Effector memory CD4-positive, alpha-beta T cell (primary cell): ENCODE results near the gene ASPA.

Experiments
- DNase-seq, 3 donors: peaks; one replicate each; pipeline ENCODE4 v3.0.0-alpha.2; 2020
- H3K27ac ChIP-seq: 2 replicates; pipeline ENCODE4 v1.7.0; 2013; ENCODE audit warnings: mild to moderate bottlenecking, low read length, moderate library complexity; ENCODE audit not compliant: insufficient read depth, poor library complexity, severe bottlenecking
- H3K27me3 ChIP-seq: replicated peaks from 2 replicates; pipeline ENCODE4 v1.7.0; 2013; ENCODE audit warnings: mild to moderate bottlenecking, low read length; ENCODE audit not compliant: insufficient read depth, control insufficient read depth, poor library complexity, severe bottlenecking
- H3K36me3 ChIP-seq: 2 replicates; pipeline ENCODE4 v1.7.0; 2013; ENCODE audit warnings: mild to moderate bottlenecking, low read length, moderate library complexity; ENCODE audit not compliant: control insufficient read depth, insufficient read depth
- H3K4me1 ChIP-seq: 2 replicates; pipeline ENCODE4 v1.7.0; 2013; ENCODE audit warnings: low read length, mild to moderate bottlenecking; ENCODE audit not compliant: control insufficient read depth, insufficient read depth, poor library complexity, severe bottlenecking
- H3K4me3 ChIP-seq: 2 replicates; pipeline ENCODE4 v1.7.0; 2013; ENCODE audit warnings: low read length, low read depth, mild to moderate bottlenecking; ENCODE audit not compliant: insufficient read depth, poor library complexity, severe bottlenecking
- H3K9me3 ChIP-seq: 2 replicates; pipeline ENCODE4 v1.7.0; 2013; ENCODE audit warnings: mild to moderate bottlenecking, low read length, moderate library complexity; ENCODE audit not compliant: control insufficient read depth

The ASPA gene

DNA sequence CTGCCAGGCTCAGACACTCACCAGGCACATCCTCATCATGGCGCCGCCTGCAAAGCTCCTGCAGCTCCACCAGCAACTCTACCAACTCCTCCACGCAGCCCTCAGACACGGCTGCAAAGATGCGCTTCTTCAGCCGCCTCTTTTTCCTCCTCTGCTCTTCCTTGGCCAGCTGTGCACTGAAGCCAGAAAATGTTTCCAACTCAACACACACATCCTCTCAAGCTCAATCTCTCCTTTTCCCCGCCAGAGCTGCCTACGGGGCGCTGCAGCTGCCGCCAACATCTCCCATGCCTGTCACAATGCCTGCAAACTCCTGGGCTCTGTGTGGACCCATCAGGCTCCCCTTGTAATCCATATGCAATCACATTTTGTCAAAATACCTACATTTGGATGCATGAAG, 67.7 kb downstream of the ASPA start:
- DNase-seq: no peak
- Histone ChIP-seq H3K27ac (no peak overlapping the region), H3K4me1 (no peaks in the 10 kb centered on the region), H3K4me3 (no peak overlapping the region), H3K9me3 (no peaks in the 10 kb centered on the region), H3K36me3 (no peaks in the 10 kb centered on the region), H3K27me3 (no peaks in the 10 kb centered on the region)

DNA sequence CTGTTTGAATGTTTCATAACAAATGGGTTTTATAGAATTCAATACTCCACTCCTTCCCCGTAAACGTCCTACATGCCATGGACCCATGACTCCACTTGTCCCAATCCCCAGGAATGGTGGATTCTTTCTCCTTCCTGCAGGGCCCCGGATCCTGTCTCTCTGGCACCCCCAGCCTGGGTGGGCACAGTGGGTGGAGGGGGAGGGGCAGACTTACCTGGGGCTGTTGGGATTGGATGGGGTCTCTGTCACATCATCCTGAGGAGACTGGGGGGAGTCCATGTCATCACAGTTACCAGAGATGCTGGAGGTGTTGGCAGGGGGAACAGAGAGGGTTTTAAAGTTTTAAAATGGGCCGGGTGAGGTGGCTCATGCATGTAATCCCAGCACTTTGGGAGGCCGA, 68.6 kb downstream of the ASPA start:
- H3K9me3 ChIP-seq: no peaks in the 10 kb centered on the region
- no peaks in the 10 kb centered on the region for H3K27me3 ChIP-seq
- no peaks in the 10 kb centered on the region for H3K36me3 ChIP-seq
- H3K27ac ChIP-seq: no peak overlapping the region
- H3K4me1 ChIP-seq: no peaks in the 10 kb centered on the region
- no peak for DNase-seq
- H3K4me3 ChIP-seq: no peak overlapping the region

DNA sequence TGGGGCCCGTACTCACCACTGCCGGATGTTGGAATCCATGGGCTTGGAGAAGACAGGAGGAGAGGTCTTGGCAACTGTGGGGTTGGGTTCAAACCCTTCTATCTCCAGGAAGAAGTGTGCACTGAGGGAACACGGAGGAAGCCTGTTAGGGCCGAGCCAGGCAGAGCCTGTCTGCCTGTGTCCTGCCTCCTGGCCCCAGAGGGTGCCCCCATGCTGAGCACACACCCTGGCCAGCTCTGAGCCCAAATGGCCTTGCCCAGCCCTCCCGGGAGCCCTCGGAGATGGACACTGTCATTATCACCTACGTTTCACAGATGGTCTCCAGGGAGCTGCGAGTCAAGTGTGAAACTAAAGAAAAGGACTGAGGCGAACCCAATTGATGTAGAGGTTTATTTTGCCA, 69.4 kb downstream of the ASPA start:
- no peak overlapping the region for H3K4me3 ChIP-seq
- H3K36me3 ChIP-seq: no peaks in the 10 kb centered on the region
- H3K27me3 ChIP-seq: no peaks in the 10 kb centered on the region
- DNase-seq: no peak
- no peaks in the 10 kb centered on the region for H3K9me3 ChIP-seq
- H3K27ac ChIP-seq: no peak overlapping the region
- H3K4me1 ChIP-seq: no peaks in the 10 kb centered on the region

DNA sequence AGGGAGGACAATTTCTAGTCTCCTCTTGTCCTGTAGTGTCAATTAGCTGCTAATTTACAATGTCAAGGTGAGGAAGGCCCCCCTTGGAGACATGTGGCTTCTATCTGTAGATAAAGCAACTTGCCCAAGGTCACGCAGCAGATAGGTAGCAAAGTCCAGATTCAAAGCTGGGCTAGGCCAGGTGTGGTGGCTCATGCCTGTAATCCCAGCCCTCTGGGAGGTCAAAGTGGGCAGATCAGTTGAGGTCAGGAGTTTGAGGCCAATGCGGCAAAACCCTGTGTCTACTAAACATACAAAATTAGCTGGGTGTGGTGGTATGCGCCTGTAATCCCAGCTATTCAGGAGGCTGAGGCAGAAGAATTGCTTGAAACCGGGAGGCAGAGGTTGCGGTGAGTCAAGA, 70.7 kb downstream of the ASPA start:
- no peaks in the 10 kb centered on the region for H3K27me3 ChIP-seq
- no peaks in the 10 kb centered on the region for H3K4me1 ChIP-seq
- H3K36me3 ChIP-seq: no peaks in the 10 kb centered on the region
- H3K4me3 ChIP-seq: no peak overlapping the region
- no peak overlapping the region for H3K27ac ChIP-seq
- no peaks in the 10 kb centered on the region for H3K9me3 ChIP-seq
- no peak for DNase-seq

DNA sequence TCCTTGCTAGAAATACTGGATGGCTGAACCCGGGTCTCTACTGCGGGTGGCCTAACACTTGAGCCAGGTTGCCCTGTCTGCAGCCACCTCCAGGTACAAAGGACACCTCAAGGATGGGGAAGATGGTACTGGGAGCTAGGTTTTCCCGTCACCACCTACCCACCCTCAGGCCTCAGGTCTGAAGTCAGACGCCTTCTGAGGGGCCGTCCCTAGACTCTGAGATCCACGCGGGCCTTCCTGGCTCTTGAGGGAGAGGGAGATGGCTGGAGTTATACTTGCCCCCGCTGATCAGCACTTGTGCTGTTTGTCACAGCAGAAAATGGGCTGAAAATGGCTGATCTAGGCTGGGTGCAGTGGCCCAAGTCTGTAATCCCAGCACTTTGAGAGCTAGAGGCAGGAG, 71.2 kb downstream of the ASPA start:
- Histone ChIP-seq H3K4me3 (no peak overlapping the region), H3K36me3 (no peaks in the 10 kb centered on the region), H3K9me3 (no peaks in the 10 kb centered on the region), H3K4me1 (no peaks in the 10 kb centered on the region), H3K27ac (no peak overlapping the region), H3K27me3 (no peaks in the 10 kb centered on the region)
- no peak for DNase-seq

DNA sequence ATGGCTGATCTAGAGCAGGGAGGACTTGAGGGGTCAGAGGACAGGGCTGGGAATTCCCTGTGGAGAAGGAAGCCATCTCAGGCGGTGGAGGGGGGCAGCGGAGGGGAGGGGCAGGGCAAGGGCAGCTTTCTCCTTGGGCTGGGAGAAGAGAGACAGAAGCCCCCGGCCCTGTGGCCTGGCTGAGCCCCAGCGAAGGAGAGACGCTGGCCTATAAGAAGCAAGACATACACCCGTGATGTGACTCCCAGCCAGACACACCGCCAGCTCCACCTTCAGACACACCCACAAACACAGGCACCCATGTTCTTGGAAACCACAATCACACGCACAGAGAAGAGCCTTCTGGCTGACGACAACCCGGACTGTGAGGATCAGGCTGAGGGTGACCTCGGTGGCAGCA, 71.8 kb downstream of the ASPA start:
- Histone ChIP-seq H3K4me3 (no peak overlapping the region), H3K27ac (no peak overlapping the region), H3K4me1 (no peaks in the 10 kb centered on the region), H3K9me3 (no peaks in the 10 kb centered on the region), H3K27me3 (no peaks in the 10 kb centered on the region), H3K36me3 (no peaks in the 10 kb centered on the region)
- DNase-seq: no peak

GRCh38 chr17:3549610-3550162, 73.9 kb downstream of the ASPA start:
- Histone ChIP-seq H3K36me3 (no peaks in the 10 kb centered on the region), H3K9me3 (no peaks in the 10 kb centered on the region)
- no peak for DNase-seq

DNA sequence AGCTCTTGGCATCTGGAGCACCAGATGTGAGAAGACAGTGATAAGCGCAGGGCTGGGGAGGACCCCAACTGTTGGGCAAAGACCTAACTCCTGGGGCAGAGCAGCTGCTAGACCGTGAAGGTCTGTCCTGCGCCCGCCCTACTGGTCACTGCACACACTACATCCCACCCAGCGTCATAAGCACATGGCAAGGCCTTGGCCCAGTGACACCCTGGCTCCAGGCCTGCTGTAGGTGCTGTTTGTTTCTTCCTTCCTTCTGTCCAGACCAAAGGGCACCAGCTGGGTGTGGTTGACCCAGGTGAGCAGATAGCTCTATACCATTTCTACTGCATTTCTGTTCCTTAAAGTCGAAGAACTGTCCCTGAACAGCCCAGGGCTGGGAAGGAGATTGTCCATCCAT, 75.4 kb downstream of the ASPA start:
- no peak overlapping the region for H3K27ac ChIP-seq

More at GRCh38 chr17:3549610-3550162, 73.9 kb downstream of the ASPA start:
- H3K4me1 ChIP-seq: no peaks in the 10 kb centered on the region
- H3K27ac ChIP-seq: no peak overlapping the region
- H3K27me3 ChIP-seq: no peaks in the 10 kb centered on the region
- H3K4me3 ChIP-seq: no peak overlapping the region

DNA sequence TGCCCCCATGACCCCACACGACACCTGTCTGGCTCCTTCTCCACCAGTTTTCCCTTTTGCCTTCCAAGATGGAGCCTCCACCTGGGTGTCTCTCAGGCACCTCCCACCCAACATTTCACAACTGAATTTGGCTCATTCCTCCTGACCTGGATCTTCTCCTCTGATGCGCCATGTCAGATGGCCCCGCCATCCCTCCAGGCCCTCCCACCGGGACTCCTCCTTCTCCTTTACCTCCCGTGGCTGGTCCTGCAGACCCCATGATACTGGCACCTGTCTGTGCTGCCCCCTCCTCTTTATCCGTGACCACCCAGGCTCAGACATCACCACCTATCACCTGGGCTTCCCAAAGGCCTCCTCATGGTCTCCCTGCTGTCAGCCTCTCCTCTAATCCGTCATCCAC, 77.1 kb downstream of the ASPA start:
- DNase-seq: no peak
- Histone ChIP-seq H3K9me3 (no peaks in the 10 kb centered on the region), H3K4me1 (peaks cover 1% of the 10 kb centered on the region), H3K36me3 (no peaks in the 10 kb centered on the region), H3K4me3 (no peak overlapping the region), H3K27me3 (no peaks in the 10 kb centered on the region), H3K27ac (no peak overlapping the region)

More for the DNA sequence above, 75.4 kb downstream of the ASPA start:
- Histone ChIP-seq H3K27me3 (no peaks in the 10 kb centered on the region), H3K4me3 (no peak overlapping the region), H3K9me3 (no peaks in the 10 kb centered on the region), H3K36me3 (no peaks in the 10 kb centered on the region), H3K4me1 (no peaks in the 10 kb centered on the region)
- no peak for DNase-seq
